GM21737 (cell line): Measurements from ENCODE around the gene STUM.
"Not testable (repeated sequence)": the region's sequence is repeated elsewhere in the genome, so short reads cannot be mapped to it uniquely, and the experiment has no call there.

Experiments
- ATAC-seq: cut with Tn5 transposase; IDR thresholded peaks from one replicate; pipeline ENCODE4 v1.9.1; 2021; ENCODE audit warnings: mild to moderate bottlenecking, moderate library complexity; ENCODE audit not compliant: unreplicated experiment

Gene STUM

GRCh38 chr1:226602186-226603021 is 53.8 kb downstream of the STUM start:
- no peak for ATAC-seq

- no peak for ATAC-seq
Observed at GRCh38 chr1:226603022-226603857, 54.7 kb downstream of the STUM start.

- ATAC-seq = no peak
Observed at GRCh38 chr1:226603858-226604559, 55.4 kb downstream of the STUM start.

GRCh38 chr1:226604560-226605317 is 56.2 kb downstream of the STUM start:
- ATAC-seq = no peak

GRCh38 chr1:226605318-226605950 is 56.9 kb downstream of the STUM start:
- no peak for ATAC-seq

GRCh38 chr1:226606311-226607267 is 58.0 kb downstream of the STUM start:
- ATAC-seq = no peak

DNA sequence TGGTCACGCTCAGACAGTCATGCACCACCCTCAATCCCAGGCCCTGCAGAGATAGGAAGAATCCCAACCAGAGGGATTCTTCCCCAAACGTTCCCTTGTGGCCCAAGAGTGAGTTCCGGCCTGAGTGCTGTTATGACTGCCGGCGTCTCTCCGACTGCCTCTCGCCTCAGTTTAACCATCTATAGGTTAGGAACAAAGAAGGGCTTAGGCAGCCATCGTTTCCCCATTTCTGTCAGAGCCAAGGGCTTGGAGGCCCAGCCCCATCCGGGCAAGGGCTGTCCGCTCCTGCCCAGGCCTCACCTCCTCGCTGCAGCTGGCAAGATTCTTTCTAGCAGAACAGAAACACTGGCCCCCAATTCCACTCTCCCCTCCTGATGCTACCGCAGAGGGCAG is 58.7 kb downstream of the STUM start:
- ATAC-seq = no peak

DNA sequence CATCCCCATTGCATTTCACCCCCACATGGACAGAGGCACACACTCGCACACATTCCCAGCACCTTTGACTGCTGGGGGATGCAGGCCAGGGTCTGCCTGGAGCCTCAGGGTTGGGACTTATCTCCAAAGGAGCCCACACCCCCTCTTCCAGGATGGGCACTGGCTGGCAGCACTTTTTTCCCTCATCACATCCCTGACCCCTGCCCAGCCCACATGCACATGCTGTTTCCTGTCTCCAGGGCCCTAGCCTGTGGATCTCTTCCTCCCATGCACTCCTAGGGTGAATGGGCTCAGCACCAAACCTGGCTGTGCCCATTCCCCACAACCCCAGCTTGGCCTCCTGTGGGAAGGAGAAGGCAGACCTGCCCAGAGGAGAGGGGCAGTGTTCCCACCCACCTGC is 59.3 kb downstream of the STUM start:
- no peak for ATAC-seq

DNA sequence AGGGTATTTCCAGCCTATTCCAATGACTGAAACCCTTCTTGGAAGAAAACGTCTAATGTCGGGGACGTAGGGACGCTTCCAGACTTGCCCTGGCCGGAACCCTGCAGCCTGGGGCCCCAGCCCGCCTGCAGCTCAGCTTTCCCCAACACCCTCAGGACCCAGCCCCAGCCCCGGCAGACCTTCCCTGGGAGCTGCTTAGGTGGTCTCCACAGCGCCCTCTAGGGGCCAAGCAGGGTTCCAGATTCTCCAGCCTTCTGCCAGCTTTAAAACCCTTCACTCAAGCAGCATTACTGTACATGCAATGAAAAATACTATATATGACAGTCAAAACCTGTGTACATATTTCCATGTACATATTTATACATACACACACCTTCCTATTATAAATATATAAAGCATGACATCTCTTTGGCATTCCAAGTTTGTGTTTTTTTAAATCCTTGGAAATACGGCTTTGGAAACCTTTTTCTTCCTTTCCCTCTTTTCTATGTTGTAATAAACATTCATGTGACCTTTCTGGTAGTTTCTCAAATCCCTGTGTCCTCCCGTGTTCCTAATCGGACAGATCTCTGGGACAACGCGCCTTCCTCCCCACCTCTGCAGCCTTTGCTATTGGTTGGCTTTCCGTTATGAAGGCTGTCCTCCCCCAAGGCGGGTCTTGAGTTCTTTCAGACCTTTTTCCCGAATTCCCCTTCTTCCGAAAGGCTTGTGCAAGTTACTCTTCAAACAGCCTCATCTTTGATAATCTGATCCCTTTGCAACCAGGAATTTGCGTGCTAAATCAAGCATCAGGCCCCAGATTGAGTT is 60.3 kb downstream of the STUM start:
- ATAC-seq = no peak

DNA sequence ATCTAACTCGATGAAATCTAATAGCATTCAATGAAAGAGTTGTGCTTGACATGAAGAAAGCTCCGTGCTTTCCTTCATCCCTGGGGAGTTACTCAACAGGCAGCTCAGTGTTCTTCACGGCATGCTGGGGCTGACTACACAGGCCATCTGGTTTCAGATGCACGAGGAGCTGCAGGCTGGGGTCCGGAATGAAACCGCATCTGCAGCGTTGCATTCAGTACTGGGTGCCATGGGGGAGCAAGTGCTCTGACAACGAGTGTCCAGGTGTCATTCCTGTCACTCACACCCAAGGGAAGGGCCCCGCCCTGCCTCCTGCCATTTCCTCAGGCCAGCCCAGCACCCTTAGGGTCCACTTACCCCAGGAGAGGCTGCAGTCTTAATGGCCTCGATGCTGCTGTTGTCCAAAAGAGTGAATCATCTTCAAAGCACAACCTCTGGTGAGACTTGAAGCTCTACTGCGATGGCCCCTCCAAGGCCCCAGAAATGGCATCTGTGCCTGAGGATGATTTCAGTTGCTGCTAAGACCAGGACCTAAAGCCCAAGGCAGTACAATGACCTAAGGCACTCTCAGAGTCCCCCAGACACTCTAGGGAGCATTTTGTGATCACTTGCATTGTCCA is 61.4 kb downstream of the STUM start:
- no peak for ATAC-seq

GRCh38 chr1:226610671-226611070 is 62.1 kb downstream of the STUM start:
- no peak for ATAC-seq

DNA sequence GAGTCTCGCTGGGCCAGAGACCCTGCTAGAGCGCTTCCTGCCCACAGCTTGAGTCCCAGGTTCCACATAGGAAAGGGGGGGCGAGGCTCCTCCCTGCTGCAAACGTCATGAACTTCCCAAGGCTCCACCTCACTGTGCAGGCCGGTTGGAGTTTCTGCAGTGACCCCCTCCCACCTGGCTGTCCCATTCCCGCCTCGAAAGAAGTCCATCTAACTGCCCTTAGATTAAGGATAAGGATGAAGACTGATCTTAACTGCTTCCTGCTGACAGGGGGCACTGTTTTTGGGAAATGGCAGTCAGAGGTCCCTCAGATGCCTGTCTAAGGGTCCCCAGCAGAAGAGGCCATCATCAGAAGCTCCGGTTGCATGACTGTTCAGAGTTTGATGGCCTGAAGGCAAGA is 62.7 kb downstream of the STUM start:
- ATAC-seq = no peak

- not testable (repeated sequence) for ATAC-seq
Observed at GRCh38 chr1:226611980-226612379, 63.4 kb downstream of the STUM start.

DNA sequence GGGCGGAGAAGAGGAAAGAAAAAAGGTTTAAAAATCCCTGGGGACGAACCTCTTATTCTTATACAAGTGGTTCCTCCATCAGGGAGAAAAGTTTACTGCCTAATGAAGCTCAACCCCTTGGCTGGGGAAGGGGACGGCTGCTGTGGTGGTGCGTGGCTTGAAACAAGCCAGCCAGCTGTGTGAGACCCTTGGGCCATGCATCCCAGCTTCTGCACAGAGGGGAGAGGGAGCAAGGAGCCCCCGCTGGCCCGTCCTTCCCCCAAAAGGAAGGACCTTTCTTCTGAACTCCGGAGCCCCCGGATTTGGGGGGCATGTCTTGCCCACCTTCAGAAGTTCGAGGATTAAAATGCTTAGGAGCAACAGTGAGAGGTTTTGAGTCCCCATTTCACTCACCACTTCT is 67.3 kb downstream of the STUM start:
- ATAC-seq = no peak

- ATAC-seq = no peak
Observed at GRCh38 chr1:226616636-226617035, 68.1 kb downstream of the STUM start.

- no peak for ATAC-seq
Observed at GRCh38 chr1:226617109-226617508, 68.5 kb downstream of the STUM start.

GRCh38 chr1:226617719-226618118 is 69.2 kb downstream of the STUM start:
- ATAC-seq = not testable (repeated sequence)

GRCh38 chr1:226618380-226618779 is 69.8 kb downstream of the STUM start:
- no peak for ATAC-seq
